CD14-positive monocyte (primary cell): ENCODE measurements around the gene TRMU. TPM values are rescaled to one million over a fixed set of nuclear protein-coding genes. Genes with fewer than 3 reads are reported as not detected.

Experiments used
- DNase-seq, 3 donors: peaks; one replicate each; pipeline ENCODE4 v3.0.0-alpha.2; 2011 to 2022
- H2AFZ ChIP-seq: 2 replicates; pipeline ENCODE4 v1.6.0; 2012; ENCODE audit warnings: mild to moderate bottlenecking, low read depth, low read length, inconsistent platforms; ENCODE audit not compliant: insufficient read depth, poor library complexity, severe bottlenecking
- H3K27ac ChIP-seq, 2 donors: 1 replicate in 1 of 2; 2 replicates in 1 of 2; pipeline ENCODE4 v1.5.1; 2012 to 2013; ENCODE audit warnings: low read length in 2 of 2, control low read depth in 1 of 2, inconsistent platforms in 1 of 2, low read depth in 1 of 2, mild to moderate bottlenecking in 1 of 2
- H3K27me3 ChIP-seq, 2 donors: one replicate each; pipeline versions ENCODE4 v1.6.0 to v1.6.1; 2011 to 2013; ENCODE audit warnings: low read length in 2 of 2; ENCODE audit not compliant: control insufficient read depth in 2 of 2, insufficient read depth in 2 of 2
- H3K36me3 ChIP-seq, 2 donors: replicated peaks in 1 of 2; 1 replicate in 1 of 2; 2 replicates in 1 of 2; pipeline versions ENCODE4 v1.5.1 to v1.6.1; 2012 to 2013; ENCODE audit warnings: low read length in 2 of 2, control low read depth in 1 of 2, inconsistent platforms in 1 of 2, mild to moderate bottlenecking in 1 of 2; ENCODE audit not compliant: insufficient read depth in 2 of 2, control insufficient read depth in 1 of 2
- H3K4me1 ChIP-seq, 2 donors: 1 replicate in 1 of 2; 2 replicates in 1 of 2; pipeline versions ENCODE4 v1.5.1 to v1.6.1; 2012 to 2013; ENCODE audit warnings: low read length in 2 of 2, control low read depth in 1 of 2, inconsistent platforms in 1 of 2, mild to moderate bottlenecking in 1 of 2, moderate library complexity in 1 of 2; ENCODE audit not compliant: insufficient read depth in 2 of 2, control insufficient read depth in 1 of 2
- H3K4me2 ChIP-seq: replicated peaks from 2 replicates; pipeline ENCODE3; 2012; ENCODE audit warnings: low read length, moderate library complexity, mild to moderate bottlenecking; ENCODE audit not compliant: poor library complexity, severe bottlenecking; ENCODE audit errors: extremely low read depth
- H3K4me3 ChIP-seq, 3 experiments: fragments of 200-600 bp in 1 of 3; sonication (generic) in 1 of 3; replicated peaks in 1 of 3; 1 replicate in 2 of 3; 2 replicates in 1 of 3; pipeline ENCODE4 v1.5.1; 2011 to 2013; ENCODE audit warnings: low read length in 3 of 3, mild to moderate bottlenecking in 3 of 3, control low read depth in 2 of 3, low read depth in 2 of 3, inconsistent platforms in 1 of 3, moderate library complexity in 1 of 3
- H3K79me2 ChIP-seq: 2 replicates; pipeline ENCODE4 v1.6.0; 2012; ENCODE audit warnings: mild to moderate bottlenecking, control low read depth, inconsistent platforms, low read length, moderate library complexity; ENCODE audit not compliant: insufficient read depth
- H3K9ac ChIP-seq: 2 replicates; pipeline ENCODE4 v1.6.0; 2017; ENCODE audit warnings: low read length, mild to moderate bottlenecking; ENCODE audit not compliant: insufficient read depth, poor library complexity, severe bottlenecking
- H3K9me3 ChIP-seq, 2 donors: replicated peaks in 1 of 2; 1 replicate in 1 of 2; 2 replicates in 1 of 2; pipeline versions ENCODE4 v1.5.1 to v1.6.1; 2012 to 2013; ENCODE audit warnings: low read length in 2 of 2, control low read depth in 1 of 2; ENCODE audit not compliant: control insufficient read depth in 1 of 2, insufficient read depth in 1 of 2
- H4K20me1 ChIP-seq: 2 replicates; pipeline ENCODE4 v1.6.0; 2012; ENCODE audit warnings: mild to moderate bottlenecking, low read length, control low read depth, moderate library complexity; ENCODE audit not compliant: insufficient read depth
- H3K27ac Mint-ChIP-seq, 7 donors: one replicate each; pipeline ENCODE4 v1.8.0; 2020; ENCODE audit warnings: mild to moderate bottlenecking in 7 of 7, mixed read lengths in 7 of 7, moderate library complexity in 6 of 7, inconsistent platforms in 2 of 7
- H3K27me3 Mint-ChIP-seq, 3 donors: one replicate each; pipeline ENCODE4 v1.8.0; 2021 to 2022; ENCODE audit warnings: low read depth in 3 of 3, mild to moderate bottlenecking in 3 of 3, mixed read lengths in 3 of 3, moderate library complexity in 3 of 3, inconsistent platforms in 1 of 3
- H3K36me3 Mint-ChIP-seq, 2 donors: one replicate each; pipeline ENCODE4 v1.8.0; 2020; ENCODE audit warnings: mixed read lengths in 2 of 2, inconsistent platforms in 1 of 2, mild to moderate bottlenecking in 1 of 2
- H3K4me1 Mint-ChIP-seq: one replicate; pipeline ENCODE4 v1.8.0; 2020; ENCODE audit warnings: mild to moderate bottlenecking, mixed read lengths
- H3K4me3 Mint-ChIP-seq, 2 donors: one replicate each; pipeline ENCODE4 v1.8.0; 2020; ENCODE audit warnings: mild to moderate bottlenecking in 2 of 2, mixed read lengths in 2 of 2, moderate library complexity in 1 of 2
- H3K9me3 Mint-ChIP-seq, 7 donors: one replicate each; pipeline ENCODE4 v1.8.0; 2020 to 2022; ENCODE audit warnings: mixed read lengths in 7 of 7, mild to moderate bottlenecking in 6 of 7, moderate library complexity in 6 of 7, inconsistent platforms in 2 of 7
- WGBS: methylation state at CpG from one replicate; pipeline ENCODE4 v1.1.5; 2013; ENCODE audit warnings: missing lambda C conversion rate; ENCODE audit not compliant: insufficient coverage; 5-methylcytosine and 5-hydroxymethylcytosine counted together
- intact Hi-C, 2 donors: fragments of 100-400 bp; cut with micrococcal nuclease; formaldehyde crosslinking; loops; one replicate each; pipeline versions ENCODE4 v1.15.0 to v1.15.1; 2023
- polyA plus RNA-seq, 3 donors: library from polyadenylated mRNA; depleted of rRNA in 1 of 3; unstranded in 2 of 3; stranded (reverse) in 1 of 3; fragments of 300-500 nt in 2 of 3; fragments of >200 nt in 1 of 3; fragmentation: Illumina TruSeq in 2 of 3; gene quantifications; 1 replicate in 2 of 3; 2 replicates in 1 of 3; pipeline ENCODE4 v1.2.3, GENCODE V29; 2012 to 2021
- TF ChIP-seq, protein P1 (sequence below): fragments of 200-600 bp; IDR thresholded peaks from one replicate; pipeline ENCODE4 v1.8.0; 2022; ENCODE audit warnings: antibody characterized with exemption, mild to moderate bottlenecking

Gene TRMU
- polyA plus RNA-seq, 3 donors = 4.7 to 32.9 (median 5.6) TPM

- Histone ChIP-seq H2AFZ (no peak overlapping the region), H3K4me1 (no peaks in the 10 kb centered on the region), H3K36me3 (no peaks in the 10 kb centered on the region), H3K4me2 (no peak overlapping the region), H3K9me3 (no peaks in the 10 kb centered on the region), H3K9ac (no peak overlapping the region), H3K27me3 (no peaks in the 10 kb centered on the region), H3K27ac (no peak overlapping the region), H3K4me3 (no peak overlapping the region), H4K20me1 (no peaks in the 10 kb centered on the region), H3K79me2 (no peaks in the 10 kb centered on the region)
- DNase-seq = no peak
- intact Hi-C loops = no loop called here
- H3K4me1 Mint-ChIP-seq = no peaks in the 10 kb centered on the region
- H3K27me3 Mint-ChIP-seq = peaks cover 0 to 6% (median 2%) of the 10 kb centered on the region in 3 donors
- TF ChIP-seq, protein P1, sequence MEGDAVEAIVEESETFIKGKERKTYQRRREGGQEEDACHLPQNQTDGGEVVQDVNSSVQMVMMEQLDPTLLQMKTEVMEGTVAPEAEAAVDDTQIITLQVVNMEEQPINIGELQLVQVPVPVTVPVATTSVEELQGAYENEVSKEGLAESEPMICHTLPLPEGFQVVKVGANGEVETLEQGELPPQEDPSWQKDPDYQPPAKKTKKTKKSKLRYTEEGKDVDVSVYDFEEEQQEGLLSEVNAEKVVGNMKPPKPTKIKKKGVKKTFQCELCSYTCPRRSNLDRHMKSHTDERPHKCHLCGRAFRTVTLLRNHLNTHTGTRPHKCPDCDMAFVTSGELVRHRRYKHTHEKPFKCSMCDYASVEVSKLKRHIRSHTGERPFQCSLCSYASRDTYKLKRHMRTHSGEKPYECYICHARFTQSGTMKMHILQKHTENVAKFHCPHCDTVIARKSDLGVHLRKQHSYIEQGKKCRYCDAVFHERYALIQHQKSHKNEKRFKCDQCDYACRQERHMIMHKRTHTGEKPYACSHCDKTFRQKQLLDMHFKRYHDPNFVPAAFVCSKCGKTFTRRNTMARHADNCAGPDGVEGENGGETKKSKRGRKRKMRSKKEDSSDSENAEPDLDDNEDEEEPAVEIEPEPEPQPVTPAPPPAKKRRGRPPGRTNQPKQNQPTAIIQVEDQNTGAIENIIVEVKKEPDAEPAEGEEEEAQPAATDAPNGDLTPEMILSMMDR = no peak
- WGBS = 95% methylated on average over 32 of the region's 36 CpGs
- H3K9me3 Mint-ChIP-seq = no peaks in the 10 kb centered on the region
- no peak overlapping the region for H3K4me3 Mint-ChIP-seq
- no peaks in the 10 kb centered on the region for H3K36me3 Mint-ChIP-seq
- no peak overlapping the region for H3K27ac Mint-ChIP-seq
These were observed 56.1 kb downstream of the TRMU start for GRCh38 chr22:46391486-46392136.

DNA sequence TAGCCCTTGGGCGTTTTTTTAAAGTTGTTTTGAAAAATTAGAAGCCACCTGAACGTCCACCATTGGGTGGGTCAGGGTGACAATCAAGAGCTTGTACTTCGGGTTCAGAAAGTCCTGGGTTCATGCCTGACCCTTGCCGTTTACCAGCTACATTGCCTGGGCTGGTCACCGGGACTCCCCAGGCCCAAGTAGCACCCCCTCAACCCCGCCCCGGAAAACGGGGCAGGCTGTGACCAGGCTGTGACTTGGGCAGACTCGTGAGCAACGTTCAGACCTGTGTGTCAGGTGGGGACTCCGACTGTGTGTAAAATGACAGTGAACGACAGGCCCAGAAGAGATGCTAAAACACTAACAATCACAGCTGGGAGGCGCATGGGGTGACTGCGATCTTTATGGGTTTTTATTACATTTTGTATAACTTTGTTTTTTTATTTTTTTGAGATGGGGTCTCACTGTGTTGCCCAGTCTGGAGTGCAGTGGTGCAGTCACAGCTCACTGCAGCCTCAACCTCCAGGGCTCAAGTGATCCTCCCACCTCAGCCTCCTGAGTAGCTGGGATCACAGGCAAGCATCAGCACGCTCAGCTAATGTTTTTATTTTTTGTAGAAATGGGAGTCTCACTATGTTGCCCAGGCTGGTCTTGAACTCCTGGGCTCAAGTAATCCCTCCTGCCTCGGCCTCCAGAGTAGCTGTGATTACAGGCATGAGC lies 56.8 kb downstream of the TRMU start:
- Histone ChIP-seq H2AFZ (no peak overlapping the region), H3K27ac (no peak overlapping the region), H3K9me3 (no peaks in the 10 kb centered on the region), H3K4me1 (no peaks in the 10 kb centered on the region), H3K27me3 (no peaks in the 10 kb centered on the region), H3K9ac (no peak overlapping the region), H4K20me1 (no peaks in the 10 kb centered on the region), H3K79me2 (no peaks in the 10 kb centered on the region), H3K4me3 (no peak overlapping the region), H3K4me2 (no peak overlapping the region), H3K36me3 (no peaks in the 10 kb centered on the region)
- DNase-seq = no peak
- TF ChIP-seq, protein P1 = no peak
- H3K36me3 Mint-ChIP-seq = no peaks in the 10 kb centered on the region
- H3K4me3 Mint-ChIP-seq = no peak overlapping the region
- no peaks in the 10 kb centered on the region for H3K9me3 Mint-ChIP-seq
- H3K27me3 Mint-ChIP-seq = peaks cover 0 to 11% (median 0%) of the 10 kb centered on the region in 3 donors
- 89% methylated on average over 6 of the region's 16 CpGs for WGBS
- no peak overlapping the region for H3K27ac Mint-ChIP-seq
- no peaks in the 10 kb centered on the region for H3K4me1 Mint-ChIP-seq
- intact Hi-C loops = no loop called here
